H9 (cell line): ENCODE results near the gene MSMP. TPM values are rescaled to one million over a fixed set of nuclear protein-coding genes. Genes with fewer than 3 reads are reported as not detected.

Experiments
- DNase-seq: peaks from one replicate; pipeline ENCODE4 v3.0.0-alpha.2; 2017
- H2AFZ ChIP-seq: one replicate; pipeline ENCODE4 v1.6.1; 2013; ENCODE audit warnings: mild to moderate bottlenecking, low read length, control low read depth, moderate library complexity
- H2AK5ac ChIP-seq: 2 replicates; pipeline ENCODE4 v1.6.1; 2013; ENCODE audit warnings: low read length, control low read depth, mixed read lengths; ENCODE audit not compliant: insufficient read length
- H2BK120ac ChIP-seq: one replicate; pipeline ENCODE4 v1.6.1; 2013; ENCODE audit warnings: low read depth, mild to moderate bottlenecking, low read length, control low read depth, inconsistent platforms; ENCODE audit not compliant: poor library complexity, severe bottlenecking
- H2BK12ac ChIP-seq: 2 replicates; pipeline ENCODE4 v1.6.1; 2013; ENCODE audit warnings: low read length, control low read depth, mixed read lengths, low read depth; ENCODE audit not compliant: insufficient read length
- H2BK15ac ChIP-seq: 2 replicates; pipeline ENCODE4 v1.6.1; 2013; ENCODE audit warnings: low read depth, low read length, control low read depth
- H2BK20ac ChIP-seq: one replicate; pipeline ENCODE4 v1.6.1; 2013; ENCODE audit warnings: low read depth, mild to moderate bottlenecking, low read length, control low read depth, inconsistent platforms; ENCODE audit not compliant: poor library complexity, severe bottlenecking
- H2BK5ac ChIP-seq: 2 replicates; pipeline ENCODE4 v1.6.1; 2013; ENCODE audit warnings: low read length, control low read depth, mixed read lengths; ENCODE audit not compliant: insufficient read length
- H3K14ac ChIP-seq: 2 replicates; pipeline ENCODE4 v1.6.1; 2013; ENCODE audit warnings: low read length, control low read depth; ENCODE audit not compliant: insufficient read depth
- H3K18ac ChIP-seq: 2 replicates; pipeline ENCODE4 v1.6.1; 2013; ENCODE audit warnings: low read depth, mild to moderate bottlenecking, mixed read lengths, low read length, control low read depth; ENCODE audit not compliant: insufficient read length
- H3K23ac ChIP-seq: 2 replicates; pipeline ENCODE4 v1.6.1; 2013; ENCODE audit warnings: low read length, control low read depth, mixed read lengths, low read depth; ENCODE audit not compliant: insufficient read length
- H3K23me2 ChIP-seq: 2 replicates; pipeline ENCODE4 v1.6.1; 2013; ENCODE audit warnings: low read depth, mild to moderate bottlenecking, mixed read lengths, low read length, control low read depth; ENCODE audit not compliant: insufficient read length, poor library complexity, severe bottlenecking
- H3K27ac ChIP-seq: 2 replicates; pipeline ENCODE4 v1.5.1; 2013; ENCODE audit warnings: low read length, control low read depth, mixed read lengths, low read depth; ENCODE audit not compliant: insufficient read length
- H3K27me3 ChIP-seq: 2 replicates; pipeline ENCODE4 v1.6.1; 2013; ENCODE audit warnings: low read length, control low read depth, inconsistent platforms; ENCODE audit not compliant: insufficient read depth
- H3K4ac ChIP-seq: 2 replicates; pipeline ENCODE4 v1.6.1; 2013; ENCODE audit warnings: low read depth, mild to moderate bottlenecking, control low read depth, inconsistent platforms, low read length, moderate library complexity
- H3K4me1 ChIP-seq: 2 replicates; pipeline ENCODE4 v1.6.1; 2013; ENCODE audit warnings: low read length, control low read depth, inconsistent platforms; ENCODE audit not compliant: insufficient read depth
- H3K4me2 ChIP-seq: 2 replicates; pipeline ENCODE4 v1.6.1; 2013; ENCODE audit warnings: low read length, control low read depth, mixed read lengths; ENCODE audit not compliant: insufficient read length, insufficient read depth
- H3K56ac ChIP-seq: 2 replicates; pipeline ENCODE4 v1.6.1; 2013; ENCODE audit warnings: low read depth, mild to moderate bottlenecking, mixed read lengths, low read length, control low read depth; ENCODE audit not compliant: insufficient read length
- H3K79me1 ChIP-seq: 2 replicates; pipeline ENCODE4 v1.6.1; 2013; ENCODE audit warnings: low read depth, mild to moderate bottlenecking, moderate library complexity, low read length, control low read depth, inconsistent platforms; ENCODE audit not compliant: insufficient read depth, poor library complexity, severe bottlenecking
- H3K79me2 ChIP-seq: 2 replicates; pipeline ENCODE4 v1.6.1; 2013; ENCODE audit warnings: low read length, control low read depth, inconsistent platforms; ENCODE audit not compliant: insufficient read depth
- H3K9ac ChIP-seq: 2 replicates; pipeline ENCODE4 v1.6.1; 2013; ENCODE audit warnings: low read length, control low read depth, mixed read lengths; ENCODE audit not compliant: insufficient read length; ENCODE audit errors: extremely low read depth
- H3K9me3 ChIP-seq: one replicate; pipeline ENCODE4 v1.6.1; 2013; ENCODE audit warnings: low read depth, low read length, inconsistent platforms; ENCODE audit not compliant: control insufficient read depth
- H3T11ph ChIP-seq: one replicate; pipeline ENCODE4 v1.6.1; 2013; ENCODE audit warnings: mild to moderate bottlenecking, low read length, control low read depth, inconsistent platforms
- H4K20me1 ChIP-seq: one replicate; pipeline ENCODE4 v1.6.1; 2013; ENCODE audit not compliant: control insufficient read depth, insufficient read length, insufficient read depth
- H4K5ac ChIP-seq: 2 replicates; pipeline ENCODE4 v1.6.1; 2013; ENCODE audit warnings: low read depth, mild to moderate bottlenecking, mixed read lengths, low read length, control low read depth; ENCODE audit not compliant: insufficient read length
- H4K8ac ChIP-seq: replicated peaks from 2 replicates; pipeline ENCODE4 v1.6.1; 2013; ENCODE audit warnings: low read length, control low read depth, mixed read lengths, low read depth; ENCODE audit not compliant: insufficient read length
- H4K91ac ChIP-seq: 2 replicates; pipeline ENCODE4 v1.6.1; 2013; ENCODE audit warnings: low read depth, mild to moderate bottlenecking, moderate library complexity, mixed read lengths, low read length, control low read depth; ENCODE audit not compliant: insufficient read length
- H3K27ac Mint-ChIP-seq, 3 experiments: 2 replicates in 2 of 3; 3 replicates in 1 of 3; pipeline ENCODE4 v1.8.0; 2020 to 2021; ENCODE audit warnings: mixed read lengths in 3 of 3, mild to moderate bottlenecking in 1 of 3, moderate library complexity in 1 of 3
- H3K27me3 Mint-ChIP-seq: 2 replicates; pipeline ENCODE4 v1.8.0; 2021; ENCODE audit warnings: low read depth, mild to moderate bottlenecking, moderate library complexity, mixed read lengths
- H3K36me3 Mint-ChIP-seq, 3 experiments: 2 replicates in 2 of 3; 3 replicates in 1 of 3; pipeline ENCODE4 v1.8.0; 2020 to 2021; ENCODE audit warnings: low read depth in 3 of 3, mixed read lengths in 3 of 3; ENCODE audit not compliant: insufficient read depth in 1 of 3
- H3K4me1 Mint-ChIP-seq, 2 experiments: 2 replicates each; pipeline ENCODE4 v1.8.0; 2020; ENCODE audit warnings: mixed read lengths in 2 of 2
- H3K4me3 Mint-ChIP-seq, 2 experiments: 2 replicates in 1 of 2; 3 replicates in 1 of 2; pipeline ENCODE4 v1.8.0; 2020 to 2021; ENCODE audit warnings: mild to moderate bottlenecking in 2 of 2, mixed read lengths in 2 of 2, moderate library complexity in 1 of 2
- H3K9me3 Mint-ChIP-seq, 2 experiments: 2 replicates in 1 of 2; 3 replicates in 1 of 2; pipeline ENCODE4 v1.8.0; 2020; ENCODE audit warnings: mild to moderate bottlenecking in 2 of 2, mixed read lengths in 2 of 2, moderate library complexity in 1 of 2
- WGBS: extraction: QIAGEN DNeasy Blood & Tissue Kit; methylation state at CpG from one replicate; pipeline ENCODE4 v1.1.7; 2013; ENCODE audit warnings: missing lambda C conversion rate, low lambda C conversion rate, mixed read lengths; ENCODE audit not compliant: insufficient read length; ENCODE audit errors: extremely low coverage; 5-methylcytosine and 5-hydroxymethylcytosine counted together
- total RNA-seq: library from RNA; stranded (reverse); gene quantifications from 2 replicates; pipeline ENCODE4 v1.2.1, GENCODE V29; 2021
- TF ChIP-seq, protein P1 (sequence below): fragments of 200-600 bp; sonication (generic); conservative IDR thresholded peaks from 3 replicates; pipeline ENCODE4 v1.8.0; 2021; ENCODE audit warnings: antibody characterized with exemption, mild to moderate bottlenecking

MSMP gene
- total RNA-seq, 1 experiment from 2014 or later, result 0.83 TPM

DNA sequence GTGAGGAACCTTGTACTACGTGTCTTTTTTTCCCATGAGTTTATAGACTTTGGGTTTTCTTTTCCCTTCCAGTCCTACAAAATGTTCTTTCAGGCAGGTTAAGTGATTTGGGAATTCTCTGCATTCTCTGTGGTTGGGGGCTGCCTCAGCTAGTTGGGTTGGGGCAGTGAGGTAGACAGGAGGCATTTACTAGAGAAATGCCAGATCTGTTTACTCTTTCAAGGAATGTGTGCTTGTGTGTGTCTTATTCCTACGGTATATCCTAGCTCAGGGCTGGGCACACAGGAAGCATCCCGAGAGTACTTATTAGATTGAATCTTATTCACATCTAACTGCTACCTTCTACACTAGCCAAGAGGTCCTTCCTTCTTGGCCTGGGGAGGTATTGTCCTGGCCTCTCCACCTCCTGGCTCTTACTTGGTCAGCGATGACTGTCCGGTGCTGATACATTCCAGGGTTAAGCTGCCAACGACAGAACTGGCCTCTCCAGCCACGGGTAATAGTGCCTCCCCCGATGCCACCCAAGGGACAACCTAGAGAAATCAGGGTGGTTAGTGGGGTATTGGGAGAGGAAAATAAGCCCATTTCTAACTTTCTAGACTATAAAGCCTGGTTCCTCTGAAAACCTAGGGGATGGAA lies 10.1 kb downstream of the MSMP start:
- Mint-ChIP-seq H3K27me3 (no peaks in the 10 kb centered on the region), H3K27ac (no peak overlapping the region), H3K4me1 (peaks cover 22% of the 10 kb centered on the region in 2 experiments), H3K36me3 (peaks cover 31 to 78% (median 75%) of the 10 kb centered on the region in 3 experiments), H3K4me3 (no peak overlapping the region), H3K9me3 (no peaks in the 10 kb centered on the region)
- DNase-seq, result no peak
- Histone ChIP-seq H3K9me3 (no peaks in the 10 kb centered on the region), H2BK120ac (no peak overlapping the region), H2BK5ac (no peak overlapping the region), H3K56ac (no peak overlapping the region), H3K27me3 (no peaks in the 10 kb centered on the region), H3K9ac (no peak overlapping the region), H3K79me1 (peaks cover 14% of the 10 kb centered on the region), H2BK15ac (no peak overlapping the region), H2BK20ac (no peak overlapping the region), H3K23me2 (peaks cover 18% of the 10 kb centered on the region), H2BK12ac (no peak overlapping the region), H3K4me2 (no peak overlapping the region), H4K5ac (no peak overlapping the region), H2AFZ (no peak overlapping the region), H4K8ac (no peak overlapping the region), H4K20me1 (no peaks in the 10 kb centered on the region), H3K14ac (no peak overlapping the region), H4K91ac (no peak overlapping the region), H3T11ph (no peak overlapping the region), H3K4me1 (peaks cover 3% of the 10 kb centered on the region; the same call in 1 of the 2 replicates), H2AK5ac (no peak overlapping the region), H3K23ac (no peak overlapping the region), H3K27ac (no peak overlapping the region), H3K79me2 (peaks cover 21% of the 10 kb centered on the region), H3K18ac (no peak overlapping the region), H3K4ac (no peak overlapping the region)
- no CpG with 5 or more reads among the region's 8 CpGs for WGBS
- TF ChIP-seq, protein P1, sequence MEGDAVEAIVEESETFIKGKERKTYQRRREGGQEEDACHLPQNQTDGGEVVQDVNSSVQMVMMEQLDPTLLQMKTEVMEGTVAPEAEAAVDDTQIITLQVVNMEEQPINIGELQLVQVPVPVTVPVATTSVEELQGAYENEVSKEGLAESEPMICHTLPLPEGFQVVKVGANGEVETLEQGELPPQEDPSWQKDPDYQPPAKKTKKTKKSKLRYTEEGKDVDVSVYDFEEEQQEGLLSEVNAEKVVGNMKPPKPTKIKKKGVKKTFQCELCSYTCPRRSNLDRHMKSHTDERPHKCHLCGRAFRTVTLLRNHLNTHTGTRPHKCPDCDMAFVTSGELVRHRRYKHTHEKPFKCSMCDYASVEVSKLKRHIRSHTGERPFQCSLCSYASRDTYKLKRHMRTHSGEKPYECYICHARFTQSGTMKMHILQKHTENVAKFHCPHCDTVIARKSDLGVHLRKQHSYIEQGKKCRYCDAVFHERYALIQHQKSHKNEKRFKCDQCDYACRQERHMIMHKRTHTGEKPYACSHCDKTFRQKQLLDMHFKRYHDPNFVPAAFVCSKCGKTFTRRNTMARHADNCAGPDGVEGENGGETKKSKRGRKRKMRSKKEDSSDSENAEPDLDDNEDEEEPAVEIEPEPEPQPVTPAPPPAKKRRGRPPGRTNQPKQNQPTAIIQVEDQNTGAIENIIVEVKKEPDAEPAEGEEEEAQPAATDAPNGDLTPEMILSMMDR, result no peak
